Measurements from ENCODE around the gene TMEM175.
A peak's percentile ranks its signal among the peaks of the same experiment; 100 is the strongest.
"Not testable (repeated sequence)": the region's sequence is repeated elsewhere in the genome, so short reads cannot be mapped to it uniquely, and the experiment has no call there.

Gene TMEM175

GRCh38 chr4:914531-914930 is 17.7 kb upstream of the TMEM175 start:
- peak in 3 of 10 donors; percentile 14 to 49 (median 42) for DNase-seq
- intact Hi-C loops (cut with DNase I) = no loop called here

GRCh38 chr4:915041-915474 is 17.2 kb upstream of the TMEM175 start:
- DNase-seq = peak in 4 of 10 donors; percentile 4 to 77 (median 44)

GRCh38 chr4:915595-915994 is 16.7 kb upstream of the TMEM175 start:
- DNase-seq = peak in 3 of 10 donors; percentile 6 to 46 (median 35)
- intact Hi-C loops (cut with DNase I) = no loop called here

More at GRCh38 chr4:915041-915474, 17.2 kb upstream of the TMEM175 start:
- intact Hi-C loops (cut with DNase I) = no loop called here

- peak in 2 of 10 donors; percentile 26 to 55 for DNase-seq
- intact Hi-C loops (cut with DNase I) = no loop called here
Measured at GRCh38 chr4:917466-917865, 14.8 kb upstream of the TMEM175 start.

- no peak for DNase-seq
- intact Hi-C loops (cut with DNase I) = no loop called here
Measured at GRCh38 chr4:917992-918391, 14.3 kb upstream of the TMEM175 start.

GRCh38 chr4:918591-918990 is 13.7 kb upstream of the TMEM175 start:
- peak in 1 of 10 donors; percentile 21 for DNase-seq
- intact Hi-C loops (cut with DNase I) = not testable (repeated sequence)

DNA sequence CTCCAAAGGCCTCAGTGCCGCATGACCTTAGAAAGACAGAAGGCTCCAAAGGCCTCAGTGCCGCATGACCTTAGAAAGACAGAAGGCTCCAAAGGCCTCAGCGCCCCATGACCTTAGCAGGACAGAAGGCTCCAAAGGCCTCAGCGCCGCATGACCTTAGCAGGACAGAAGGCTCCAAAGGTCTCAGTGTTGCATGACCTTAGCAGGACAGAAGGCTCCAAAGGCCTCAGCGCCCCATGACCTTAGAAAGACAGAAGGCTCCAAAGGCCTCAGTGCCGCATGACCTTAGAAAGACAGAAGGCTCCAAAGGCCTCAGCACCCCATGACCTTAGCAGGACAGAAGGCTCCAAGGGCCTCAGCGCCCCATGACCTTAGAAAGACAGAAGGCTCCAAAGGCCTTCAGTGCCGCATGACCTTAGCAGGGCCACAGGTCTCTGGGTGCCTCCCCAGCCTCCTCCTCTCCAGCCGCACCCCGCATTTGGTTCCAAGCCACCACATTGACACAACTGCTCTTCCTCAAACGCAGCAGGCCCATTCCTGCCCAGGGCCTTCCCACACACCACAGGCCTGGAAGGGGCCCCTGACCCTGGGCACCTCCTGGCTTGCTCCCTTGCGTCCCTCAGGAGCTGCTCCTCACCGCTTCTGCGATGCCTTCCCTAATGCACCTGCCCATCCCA is 13.1 kb upstream of the TMEM175 start:
- DNase-seq = peak in 2 of 10 donors; percentile 54 to 72
- intact Hi-C loops (cut with DNase I) = not testable (repeated sequence)

DNA sequence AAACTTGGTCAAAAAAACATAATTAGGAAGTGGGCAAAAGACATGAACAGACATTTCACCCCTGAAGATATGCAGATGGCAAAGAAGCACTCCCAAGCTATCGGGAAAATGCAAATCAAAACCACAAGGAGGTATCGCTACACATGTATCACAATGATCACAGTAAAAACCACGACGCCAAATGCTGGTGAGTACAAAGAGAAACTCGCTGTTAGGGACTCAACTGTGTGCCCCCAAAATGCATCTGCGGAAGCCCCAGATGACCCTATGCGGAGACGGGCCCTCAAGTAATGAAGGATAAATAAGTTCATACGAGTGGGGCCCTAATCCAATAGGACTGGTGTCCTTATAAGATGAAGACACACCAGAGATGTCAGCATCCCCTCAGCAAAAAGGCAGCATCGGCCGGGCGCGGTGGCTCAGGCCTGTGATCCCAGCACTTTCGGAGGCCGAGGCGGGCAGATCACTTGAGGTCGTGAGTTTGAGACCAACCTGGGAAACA is 10.4 kb upstream of the TMEM175 start:
- DNase-seq = peak in 2 of 10 donors; percentile 70 to 81
- intact Hi-C loops (cut with DNase I) = no loop called here

GRCh38 chr4:924107-925096 is 7.9 kb upstream of the TMEM175 start:
- intact Hi-C loops (cut with DNase I) = no loop called here
- DNase-seq = peak in 2 of 10 donors; percentile 37 to 39

DNA sequence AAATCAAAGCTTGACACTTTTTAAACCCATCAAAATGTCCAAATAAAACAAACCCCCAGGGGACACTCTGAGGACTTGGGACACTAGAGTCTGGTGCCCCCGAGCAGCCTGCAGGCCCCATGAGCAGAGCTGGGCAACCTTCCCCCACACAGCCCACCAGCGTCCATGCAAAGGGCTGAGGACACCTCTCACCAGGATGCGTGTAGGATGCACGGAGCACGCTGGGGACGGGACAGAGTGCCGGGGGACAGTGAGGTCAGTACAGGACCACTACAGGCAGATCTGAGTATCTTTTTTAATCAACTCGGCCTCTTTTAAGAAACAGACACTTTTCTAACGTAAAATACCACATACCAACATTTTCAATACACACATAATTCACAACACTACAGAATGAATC is 7.1 kb upstream of the TMEM175 start:
- intact Hi-C loops (cut with DNase I) = no loop called here
- DNase-seq = peak in 2 of 10 donors; percentile 31 to 63

DNA sequence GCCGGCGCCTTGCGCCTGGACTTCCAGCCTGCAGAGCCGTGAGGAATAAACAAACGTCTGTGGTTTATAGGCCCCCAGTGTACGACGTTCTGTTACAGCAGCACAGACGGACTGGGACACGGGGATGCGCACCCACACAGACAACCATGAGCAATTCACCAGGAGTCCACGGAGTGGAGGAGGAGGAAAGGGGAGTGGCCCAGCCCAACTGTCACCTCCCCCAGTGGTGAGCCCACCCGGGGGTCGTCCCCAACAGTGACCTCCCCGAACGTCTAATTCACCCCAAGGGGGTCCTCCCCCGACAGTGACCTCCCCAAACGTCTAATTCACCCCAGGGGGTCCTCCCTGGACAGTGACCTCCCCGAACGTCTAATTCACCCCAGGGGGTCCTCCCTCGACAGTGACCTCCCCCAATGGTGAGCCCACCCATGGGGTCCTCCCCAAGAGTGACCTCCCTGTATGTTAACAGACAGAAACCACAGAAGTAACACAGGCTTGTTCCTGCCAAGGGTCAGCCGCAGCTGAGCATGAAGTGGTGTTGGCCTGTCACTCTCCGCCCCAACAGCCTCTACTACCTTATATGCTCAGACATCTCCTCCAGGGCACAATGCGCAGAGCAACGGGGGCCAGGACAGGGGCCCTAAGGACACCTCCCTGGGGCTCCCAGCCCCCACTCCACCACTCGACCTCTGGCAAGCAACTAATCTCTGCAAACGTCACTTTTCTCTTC is 6.3 kb upstream of the TMEM175 start:
- intact Hi-C loops (cut with DNase I) = no loop called here
- peak in 2 of 10 donors; percentile 46 to 74 for DNase-seq

- peak in 2 of 10 donors; percentile 41 to 47 for DNase-seq
- intact Hi-C loops (cut with DNase I) = no loop called here
Measured at GRCh38 chr4:926538-926937, 5.7 kb upstream of the TMEM175 start.

- DNase-seq = peak in 2 of 10 donors; percentile 8 to 30
- intact Hi-C loops (cut with DNase I) = not testable (repeated sequence)
Measured at GRCh38 chr4:927566-927965, 4.7 kb upstream of the TMEM175 start.

DNA sequence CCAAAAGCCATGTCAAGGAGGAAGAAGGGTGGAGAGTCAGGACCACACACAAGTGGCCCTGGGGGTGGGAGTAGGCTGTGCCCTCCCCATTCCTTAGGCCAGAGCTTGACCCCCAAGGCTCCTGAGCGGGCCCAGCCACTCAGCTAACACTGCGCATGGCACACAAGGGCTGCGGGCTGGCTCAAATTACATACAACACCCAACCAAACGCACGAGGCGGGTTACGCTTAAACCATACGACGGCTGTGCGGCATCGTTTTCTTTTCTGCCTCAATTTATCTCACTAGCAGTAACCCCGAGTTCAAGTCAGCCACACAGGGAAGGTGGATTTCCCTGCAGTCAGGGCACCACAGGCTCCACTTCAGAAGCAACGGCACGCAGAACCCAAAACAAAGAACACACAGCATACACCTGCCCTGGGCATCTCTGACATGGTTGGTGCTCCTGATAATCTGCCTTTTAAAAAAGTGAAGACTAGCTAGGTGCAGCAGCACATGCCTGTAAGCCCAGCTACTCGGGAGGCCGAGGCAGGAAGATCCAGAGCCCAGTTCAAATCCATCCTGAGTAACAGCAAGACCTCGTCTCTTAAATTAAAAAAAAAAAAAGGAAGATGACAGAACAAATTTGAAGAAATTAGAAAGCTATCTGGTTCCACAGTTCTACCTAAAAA is 3.0 kb upstream of the TMEM175 start:
- DNase-seq = peak in 2 of 10 donors; percentile 55

DNA sequence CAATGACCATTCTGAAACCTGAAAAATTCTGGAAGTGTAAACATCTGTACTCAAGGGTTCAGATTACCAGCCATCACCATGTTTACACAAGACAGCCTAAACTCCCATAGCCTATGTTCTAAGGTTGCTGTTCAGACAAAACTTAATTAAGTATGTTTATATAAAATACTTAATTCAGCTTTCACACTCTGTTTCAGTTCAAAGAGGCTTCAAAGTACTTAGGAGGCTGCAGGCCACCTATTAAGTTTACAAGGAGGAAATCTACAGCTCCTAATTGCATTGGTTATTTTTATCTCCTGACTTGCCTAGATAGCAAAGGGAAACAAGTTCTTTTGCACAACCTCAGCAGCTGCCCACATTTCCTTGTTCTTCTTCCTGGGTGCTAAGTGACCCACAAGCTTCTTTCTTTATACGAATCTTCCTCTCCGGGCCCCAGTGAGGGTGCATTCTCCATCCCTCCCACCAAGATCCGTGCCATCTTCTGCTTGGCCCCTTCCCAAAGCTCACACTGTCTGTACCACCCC is 2.2 kb upstream of the TMEM175 start:
- intact Hi-C loops (cut with DNase I) = loop anchor here (5.0 kb wide), 1 partner anchor 148 kb away; no protein-coding TSS in a partner anchor
- DNase-seq = no peak

More for the DNA sequence above, 3.0 kb upstream of the TMEM175 start:
- intact Hi-C loops (cut with DNase I) = no loop called here

GRCh38 chr4:930827-931193 is 1.4 kb upstream of the TMEM175 start:
- intact Hi-C loops (cut with DNase I) = loop anchor here (5.0 kb wide), 1 partner anchor 149 kb away; no protein-coding TSS in a partner anchor
- peak in 1 of 10 donors; percentile 47 for DNase-seq

DNA sequence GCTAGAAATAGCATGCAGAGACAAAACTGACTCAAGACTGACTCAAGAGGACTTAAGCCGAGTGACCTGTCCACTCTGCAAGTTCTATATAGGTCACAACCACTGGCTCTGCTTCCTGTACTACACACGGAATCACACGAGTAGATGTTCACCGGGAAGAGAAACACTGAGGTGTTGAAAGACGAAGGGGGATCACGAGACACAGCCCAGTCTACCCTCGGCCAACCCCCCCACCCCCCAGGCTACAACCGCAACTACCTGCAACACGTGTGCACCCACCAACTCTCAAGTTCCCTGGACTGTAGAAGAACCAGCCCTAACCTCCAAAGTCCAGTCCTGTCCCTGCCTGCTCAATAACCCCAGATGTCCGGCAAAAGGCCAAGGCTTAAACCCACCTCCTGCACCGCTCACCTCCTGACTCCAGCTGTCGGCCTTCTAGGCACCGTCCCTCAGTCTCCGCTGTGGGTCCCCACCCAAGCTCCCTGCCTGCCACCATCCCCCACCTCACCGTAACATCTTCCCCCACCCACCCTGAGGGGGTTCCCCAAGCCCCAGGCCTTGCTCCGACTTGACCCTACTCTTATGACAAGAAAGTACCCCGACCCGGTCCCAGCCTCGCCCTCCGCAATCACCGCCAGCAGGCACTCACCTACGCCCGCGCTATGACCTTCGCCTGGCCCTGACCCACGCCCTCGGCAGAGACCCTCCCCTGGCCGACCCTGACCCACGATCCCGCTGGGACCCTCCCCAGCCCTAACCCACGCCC is 883 bp upstream of the TMEM175 start:
- intact Hi-C loops (cut with DNase I) = loop anchor here (5.0 kb wide), 1 partner anchor 149 kb away; no protein-coding TSS in a partner anchor
- peak in 1 of 10 donors; percentile 41 for DNase-seq

- intact Hi-C loops (cut with DNase I) = loop anchor here (5.0 kb wide), 1 partner anchor 150 kb away; no protein-coding TSS in a partner anchor
- DNase-seq = no peak
Measured at GRCh38 chr4:932713-933070, 432 bp downstream of the TMEM175 start.
